Activated T-cell treated with anti-CD3 and anti-CD28 coated beads, Interleukin-2, amount 50 U/mL, for 4 hours (primary cell): ENCODE measurements around the gene RAB44. TPM values are rescaled to one million over a fixed set of nuclear protein-coding genes. Genes with fewer than 3 reads are reported as not detected.

ENCODE experiments used
- ATAC-seq, 2 donors: fragments of 200-7000 bp; cut with Tn5 transposase; one replicate each; pipeline ENCODE4 v1.10.0; 2021
- DNase-seq: peaks from one replicate; pipeline ENCODE4 v3.0.0-alpha.2; 2020
- H3K27me3 Mint-ChIP-seq: one replicate; pipeline ENCODE4 v1.8.0; 2021; ENCODE audit warnings: low read depth, mixed read lengths
- H3K36me3 Mint-ChIP-seq: one replicate; pipeline ENCODE4 v1.8.0; 2022; ENCODE audit warnings: mixed read lengths; ENCODE audit not compliant: insufficient read depth
- H3K4me1 Mint-ChIP-seq: one replicate; pipeline ENCODE4 v1.8.0; 2021; ENCODE audit warnings: low read depth, mixed read lengths
- H3K4me3 Mint-ChIP-seq: one replicate; pipeline ENCODE4 v1.8.0; 2021; ENCODE audit warnings: mild to moderate bottlenecking, moderate library complexity, mixed read lengths
- H3K9me3 Mint-ChIP-seq: one replicate; pipeline ENCODE4 v1.8.0; 2021; ENCODE audit warnings: mixed read lengths
- total RNA-seq, 3 donors: library from RNA; stranded (reverse); gene quantifications; one replicate each; pipeline ENCODE4 v1.2.1, GENCODE V29; 2021

Gene RAB44
- total RNA-seq, 3 donors from 2014 or later, result 0.05 TPM; not detected in 1

DNA sequence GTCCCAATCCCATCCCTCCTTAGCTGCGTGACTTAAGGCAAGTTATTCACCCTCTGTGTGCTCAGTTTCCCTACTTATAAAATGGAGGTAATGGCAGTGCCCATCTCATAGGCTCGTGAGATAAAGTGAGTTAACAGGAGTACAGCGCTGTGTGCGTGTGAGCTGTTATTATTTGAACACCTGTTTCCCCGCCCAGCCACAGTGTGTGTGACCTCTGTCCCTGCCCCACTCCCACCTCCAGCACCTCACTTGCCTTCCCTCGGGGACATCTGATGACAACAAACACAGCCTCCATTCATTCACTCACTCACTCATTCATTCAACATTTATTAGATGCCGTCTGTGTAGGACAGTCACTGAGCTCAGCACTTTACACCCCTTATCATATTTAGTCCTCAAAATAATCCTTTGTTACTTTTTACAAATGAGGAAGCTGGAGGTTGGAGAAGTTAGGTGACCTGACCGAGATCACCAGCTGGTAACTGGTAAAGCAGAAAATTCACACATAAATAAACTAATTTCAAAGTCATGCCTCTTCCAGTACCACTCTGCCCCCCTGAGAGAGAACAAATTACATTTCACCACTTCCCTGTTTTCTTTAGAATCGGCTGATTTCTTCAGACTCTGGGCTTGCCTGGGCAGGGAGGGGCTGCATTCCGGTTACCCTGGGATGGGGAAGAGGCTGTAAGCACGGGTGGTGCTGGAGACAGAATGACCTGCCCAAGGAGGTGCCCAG lies 83.0 kb downstream of the RAB44 start:
- ATAC-seq, result no peak

DNA sequence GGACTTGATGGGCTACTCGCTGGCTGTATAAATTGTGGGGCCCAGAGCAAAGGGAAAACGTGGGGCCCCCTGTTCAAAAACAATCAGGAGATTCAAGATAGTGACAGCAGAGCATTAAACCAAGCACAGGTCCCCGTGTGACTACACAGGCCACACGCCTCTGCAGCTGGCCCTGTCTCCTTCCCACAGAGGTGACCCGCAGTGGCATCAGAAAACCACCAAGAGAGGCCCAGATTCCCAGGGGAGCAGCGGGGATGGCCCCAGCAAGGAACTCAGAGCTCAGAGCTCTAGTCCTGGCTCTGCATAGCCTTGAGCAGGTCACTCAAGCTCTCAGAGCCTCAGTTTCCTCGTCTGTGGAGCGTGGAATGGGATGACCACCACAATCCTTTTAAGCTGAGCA lies 84.0 kb downstream of the RAB44 start:
- no peaks in the 10 kb centered on the region for H3K4me1 Mint-ChIP-seq

More for the DNA sequence above, 83.0 kb downstream of the RAB44 start:
- Mint-ChIP-seq H3K27me3 (no peaks in the 10 kb centered on the region), H3K9me3 (no peaks in the 10 kb centered on the region), H3K36me3 (no peaks in the 10 kb centered on the region), H3K4me1 (no peaks in the 10 kb centered on the region), H3K4me3 (no peak overlapping the region)
- DNase-seq, result no peak

More for the DNA sequence above, 84.0 kb downstream of the RAB44 start:
- H3K36me3 Mint-ChIP-seq, result no peaks in the 10 kb centered on the region
- H3K27me3 Mint-ChIP-seq, result no peaks in the 10 kb centered on the region
- ATAC-seq, result no peak
- DNase-seq, result no peak
- H3K9me3 Mint-ChIP-seq, result no peaks in the 10 kb centered on the region
- H3K4me3 Mint-ChIP-seq, result no peak overlapping the region

Other genes with a start within 250 kb of the RAB44 start
- 10 to 100 TPM; 14.2 to 16.6 (median 16.1) TPM for gene STK38, start 150.3 kb upstream of the RAB44 start, total RNA-seq
- gene SRSF3, start 103.5 kb upstream of the RAB44 start, total RNA-seq, result 100 to 1,000 TPM; 751 to 800 (median 779) TPM
- 10 to 100 TPM; 23.2 to 42.0 (median 28.3) TPM for gene CDKN1A, start 19.1 kb upstream of the RAB44 start, total RNA-seq
- under 1 TPM; 0.26 to 0.52 (median 0.28) TPM for gene CPNE5, start 141.6 kb downstream of the RAB44 start, total RNA-seq
- 10 to 100 TPM; 79.9 to 82.7 (median 81.5) TPM for gene PPIL1, start 177.0 kb downstream of the RAB44 start, total RNA-seq
- gene C6orf89, start 188.1 kb downstream of the RAB44 start, total RNA-seq, result 10 to 100 TPM; 27.2 to 27.7 (median 27.4) TPM